Measurements from ENCODE around the gene CALY.

GRCh38 chr10:133366751-133367150 is 30.1 kb upstream of the CALY start:
- TF ChIP-seq L3MBTL2 (conservative IDR thresholded peaks at IDR 0.05), result no peak
- TF ChIP-seq FOXA1 (IDR thresholded peaks at IDR 0.05), result no peak
- TF ChIP-seq BHLHE40 (IDR thresholded peaks at IDR 0.05; ENCODE audit: borderline replicate concordance), result no peak
- no peak for TF ChIP-seq SUZ12 (IDR thresholded peaks at IDR 0.05)
